GM19193 (cell line): ENCODE measurements around the gene TM9SF1.

Experiments
- POLR2A ChIP-seq: IDR thresholded peaks from 4 replicates; pipeline ENCODE4 v1.6.1; 2011; ENCODE audit not compliant: insufficient read depth, insufficient read length; ENCODE audit errors: extremely low read depth

The TM9SF1 gene

GRCh38 chr14:24143511-24143910 lies 51.7 kb downstream of the TM9SF1 start:
- TF ChIP-seq POLR2A: no peak

GRCh38 chr14:24141097-24141880 lies 54.0 kb downstream of the TM9SF1 start, which contains the start of gene EMC9:
TSS of gene EMC9 (minus strand) at chr14:24141591. CDS start at chr14:24141304, 287 bp downstream.
- peak; percentile 91 for TF ChIP-seq POLR2A

GRCh38 chr14:24139272-24139934 lies 55.8 kb downstream of the TM9SF1 start:
- peak; percentile 32 for TF ChIP-seq POLR2A
